GM21529 (cell line): ENCODE measurements around the gene SLC48A1.

Source experiments
- ATAC-seq: cut with Tn5 transposase; IDR thresholded peaks from one replicate; pipeline ENCODE4 v1.9.1; 2021; ENCODE audit not compliant: unreplicated experiment

Gene SLC48A1

GRCh38 chr12:47821346-47821706 is 48.3 kb downstream of the SLC48A1 start:
- no peak for ATAC-seq

- no peak for ATAC-seq
Observed at GRCh38 chr12:47822401-47822800, 49.4 kb downstream of the SLC48A1 start.

- ATAC-seq: no peak
Observed at GRCh38 chr12:47822863-47823262, 49.8 kb downstream of the SLC48A1 start.

- ATAC-seq: no peak
Observed at GRCh38 chr12:47823422-47824086, 50.5 kb downstream of the SLC48A1 start.

- ATAC-seq: no peak
Observed at GRCh38 chr12:47824198-47824597, 51.2 kb downstream of the SLC48A1 start.

- ATAC-seq: no peak
Observed at GRCh38 chr12:47824635-47825034, 51.6 kb downstream of the SLC48A1 start.

GRCh38 chr12:47825173-47825639 is 52.2 kb downstream of the SLC48A1 start:
- no peak for ATAC-seq

- ATAC-seq: no peak
Observed at GRCh38 chr12:47828008-47828975, 55.3 kb downstream of the SLC48A1 start.

GRCh38 chr12:47828976-47829482 is 56.0 kb downstream of the SLC48A1 start:
- no peak for ATAC-seq

- no peak for ATAC-seq
Observed at GRCh38 chr12:47829584-47829983, 56.5 kb downstream of the SLC48A1 start.
